ENCODE measurements around the gene GNG4. TPM values are rescaled to one million over a fixed set of nuclear protein-coding genes. Genes with fewer than 3 reads are reported as not detected.
"Not testable (repeated sequence)": the region's sequence is repeated elsewhere in the genome, so short reads cannot be mapped to it uniquely, and the experiment has no call there.

The GNG4 gene
- total RNA-seq, 2 experiments from 2014 or later = 0.18 TPM

- no peak overlapping the region for H3K4me3 Mint-ChIP-seq
- CTCF ChIA-PET = interaction anchor here (1.1 to 1.3 kb wide), 2 partner anchors 31 to 339 kb away, joined by 3 to 5 read pairs; no protein-coding TSS in a partner anchor
- H3K27me3 Mint-ChIP-seq = peaks cover 7% of the 10 kb centered on the region
- H3K9me3 Mint-ChIP-seq = no peaks in the 10 kb centered on the region
- no peak for DNase-seq
- no peaks in the 10 kb centered on the region for H3K36me3 Mint-ChIP-seq (ENCODE audit: low read depth)
- peaks cover 10% of the 10 kb centered on the region for H3K4me1 Mint-ChIP-seq
- POLR2A ChIA-PET = no interaction called here
- no peak overlapping the region for H3K27ac Mint-ChIP-seq
Observed at GRCh38 chr1:235631816-235632215, 17.8 kb downstream of the GNG4 start.

GRCh38 chr1:235628316-235629005, 21.1 kb downstream of the GNG4 start:
- CTCF ChIA-PET = no interaction called here
- POLR2A ChIA-PET = no interaction called here

GRCh38 chr1:235625831-235626230, 23.8 kb downstream of the GNG4 start:
- POLR2A ChIA-PET = interaction anchor here (1.5 kb wide), 1 partner anchor 16 kb away, joined by 5 read pairs; no protein-coding TSS in a partner anchor

More at GRCh38 chr1:235628316-235629005, 21.1 kb downstream of the GNG4 start:
- Mint-ChIP-seq H3K4me3 (no peak overlapping the region), H3K27ac (no peak overlapping the region), H3K4me1 (peaks cover 21% of the 10 kb centered on the region), H3K27me3 (peaks cover 16% of the 10 kb centered on the region), H3K9me3 (no peaks in the 10 kb centered on the region), H3K36me3 (ENCODE audit: low read depth) (no peaks in the 10 kb centered on the region)
- DNase-seq = no peak

GRCh38 chr1:235625340-235625739, 24.2 kb downstream of the GNG4 start:
- Mint-ChIP-seq H3K4me1 (peaks cover 10% of the 10 kb centered on the region), H3K36me3 (ENCODE audit: low read depth) (no peaks in the 10 kb centered on the region), H3K4me3 (no peak overlapping the region), H3K27me3 (peaks cover 23% of the 10 kb centered on the region), H3K9me3 (no peaks in the 10 kb centered on the region), H3K27ac (no peak overlapping the region)
- no peak for DNase-seq
- ChIA-PET CTCF (interaction anchor here (0.6 kb wide), 1 partner anchor 23 kb away, joined by 3 read pairs; no protein-coding TSS in a partner anchor), POLR2A (interaction anchor here (1.5 kb wide), 1 partner anchor 17 kb away, joined by 5 read pairs; no protein-coding TSS in a partner anchor)

More at GRCh38 chr1:235625831-235626230, 23.8 kb downstream of the GNG4 start:
- CTCF ChIA-PET = interaction anchor here (0.6 kb wide), 1 partner anchor 22 kb away, joined by 3 read pairs; no protein-coding TSS in a partner anchor
- Mint-ChIP-seq H3K4me1 (peaks cover 10% of the 10 kb centered on the region), H3K9me3 (no peaks in the 10 kb centered on the region), H3K27me3 (peaks cover 23% of the 10 kb centered on the region), H3K27ac (no peak overlapping the region), H3K36me3 (ENCODE audit: low read depth) (no peaks in the 10 kb centered on the region), H3K4me3 (no peak overlapping the region)
- no peak for DNase-seq

GRCh38 chr1:235624721-235625333, 24.8 kb downstream of the GNG4 start:
- Mint-ChIP-seq H3K4me3 (no peak overlapping the region), H3K36me3 (ENCODE audit: low read depth) (no peaks in the 10 kb centered on the region), H3K27me3 (peaks cover 23% of the 10 kb centered on the region), H3K27ac (no peak overlapping the region), H3K4me1 (peaks cover 10% of the 10 kb centered on the region), H3K9me3 (no peaks in the 10 kb centered on the region)
- POLR2A ChIA-PET = interaction anchor here (1.5 kb wide), 1 partner anchor 17 kb away, joined by 5 read pairs; no protein-coding TSS in a partner anchor
- CTCF ChIA-PET = interaction anchor here (0.6 kb wide), 1 partner anchor 23 kb away, joined by 3 read pairs; no protein-coding TSS in a partner anchor
- DNase-seq = no peak

DNA sequence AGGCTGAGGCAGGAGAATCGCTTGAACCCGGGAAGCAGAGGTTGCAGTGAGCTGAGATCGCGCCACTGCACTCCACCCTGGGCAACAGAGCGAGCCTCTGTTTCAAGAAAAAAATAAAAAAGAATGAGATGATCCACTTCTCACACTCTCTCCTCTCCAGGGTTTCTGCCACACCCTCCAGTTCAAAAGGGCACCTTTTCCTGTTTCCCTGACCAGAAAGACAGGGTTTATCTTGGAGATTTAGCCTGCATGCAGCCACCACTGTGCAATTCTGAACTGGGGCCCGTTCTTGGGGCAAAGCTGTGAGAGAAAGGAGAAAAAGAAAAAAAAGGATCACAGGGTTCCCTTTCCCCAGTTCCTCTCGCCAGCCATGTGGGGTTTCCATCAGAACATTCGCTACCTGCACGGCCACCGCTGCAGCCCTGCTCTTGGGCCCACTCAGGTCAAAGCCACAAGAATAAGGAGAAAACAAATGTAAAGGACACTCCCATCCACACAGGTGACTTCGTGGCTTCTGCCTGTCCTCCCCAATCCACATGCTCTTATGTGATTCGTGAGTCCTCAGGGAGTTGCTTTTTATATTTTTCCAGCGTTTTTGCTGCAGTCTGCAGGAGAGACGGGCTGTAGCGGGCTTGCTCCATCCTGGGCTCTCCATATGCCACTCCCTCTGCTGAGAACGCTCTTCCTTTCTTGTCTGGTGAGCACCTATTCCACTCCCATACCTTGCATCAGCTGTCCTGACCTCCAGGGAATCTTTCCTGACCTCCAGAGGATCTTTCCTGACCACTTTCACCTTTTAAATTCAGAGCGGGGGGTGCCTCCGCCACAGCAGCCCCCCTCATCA, 26.4 kb downstream of the GNG4 start:
- no peak for DNase-seq
- Mint-ChIP-seq H3K9me3 (no peaks in the 10 kb centered on the region), H3K27me3 (peaks cover 23% of the 10 kb centered on the region), H3K27ac (no peak overlapping the region), H3K36me3 (ENCODE audit: low read depth) (no peaks in the 10 kb centered on the region), H3K4me1 (peaks cover 10% of the 10 kb centered on the region), H3K4me3 (no peak overlapping the region)
- ChIA-PET CTCF (no interaction called here), POLR2A (no interaction called here)

- H3K4me3 Mint-ChIP-seq; H3K9me3 Mint-ChIP-seq; DNase-seq; H3K36me3 Mint-ChIP-seq (ENCODE audit: low read depth); H3K27ac Mint-ChIP-seq; H3K4me1 Mint-ChIP-seq: not testable (repeated sequence)
- ChIA-PET CTCF (interaction anchor here (2.1 kb wide), 1 partner anchor 19 kb away, joined by 13 read pairs; no protein-coding TSS in a partner anchor), POLR2A (interaction anchor here (0.6 kb wide), 1 partner anchor 68 kb away, joined by 4 read pairs; no protein-coding TSS in a partner anchor)
- peaks cover 12% of the 10 kb centered on the region for H3K27me3 Mint-ChIP-seq
Observed at GRCh38 chr1:235619149-235619548, 30.4 kb downstream of the GNG4 start.

DNA sequence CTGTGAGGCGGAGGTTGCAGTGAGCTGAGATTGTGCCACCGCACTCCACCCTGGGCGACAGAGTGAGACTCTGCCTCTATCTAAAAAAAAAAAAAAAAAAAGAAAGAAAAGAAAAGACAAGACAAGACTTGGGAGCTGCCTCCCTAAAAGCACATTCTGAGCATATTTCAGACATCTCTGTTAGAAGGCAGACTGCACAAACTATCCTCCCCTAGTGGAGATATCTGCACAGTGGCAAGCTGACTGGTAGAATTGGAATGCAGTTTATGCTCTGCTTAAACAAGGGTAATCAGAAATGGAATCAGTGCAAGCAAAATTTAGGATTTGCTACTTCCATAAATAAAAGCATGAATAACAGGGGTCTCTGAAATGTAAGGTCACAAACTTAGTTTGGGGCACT, 31.8 kb downstream of the GNG4 start:
- Mint-ChIP-seq H3K4me3 (no peak overlapping the region), H3K36me3 (ENCODE audit: low read depth) (no peaks in the 10 kb centered on the region), H3K27me3 (peaks cover 3% of the 10 kb centered on the region), H3K9me3 (no peaks in the 10 kb centered on the region), H3K27ac (no peak overlapping the region), H3K4me1 (no peaks in the 10 kb centered on the region)
- POLR2A ChIA-PET = no interaction called here
- no peak for DNase-seq
- CTCF ChIA-PET = no interaction called here

GRCh38 chr1:235617140-235617539, 32.4 kb downstream of the GNG4 start:
- Mint-ChIP-seq H3K27ac (no peak overlapping the region), H3K4me3 (no peak overlapping the region), H3K9me3 (no peaks in the 10 kb centered on the region), H3K27me3 (peaks cover 3% of the 10 kb centered on the region), H3K4me1 (no peaks in the 10 kb centered on the region), H3K36me3 (ENCODE audit: low read depth) (no peaks in the 10 kb centered on the region)
- ChIA-PET POLR2A (no interaction called here), CTCF (no interaction called here)
- DNase-seq = no peak

- CTCF ChIA-PET = interaction anchor here (1.4 kb wide), 1 partner anchor 14 kb away, joined by 7 read pairs; no protein-coding TSS in a partner anchor
- Mint-ChIP-seq H3K9me3 (no peaks in the 10 kb centered on the region), H3K4me3 (no peak overlapping the region), H3K4me1 (no peaks in the 10 kb centered on the region), H3K27me3 (peaks cover 5% of the 10 kb centered on the region), H3K27ac (no peak overlapping the region), H3K36me3 (ENCODE audit: low read depth) (no peaks in the 10 kb centered on the region)
- POLR2A ChIA-PET = no interaction called here
- DNase-seq = no peak
Observed at GRCh38 chr1:235614442-235614954, 35.1 kb downstream of the GNG4 start.

DNA sequence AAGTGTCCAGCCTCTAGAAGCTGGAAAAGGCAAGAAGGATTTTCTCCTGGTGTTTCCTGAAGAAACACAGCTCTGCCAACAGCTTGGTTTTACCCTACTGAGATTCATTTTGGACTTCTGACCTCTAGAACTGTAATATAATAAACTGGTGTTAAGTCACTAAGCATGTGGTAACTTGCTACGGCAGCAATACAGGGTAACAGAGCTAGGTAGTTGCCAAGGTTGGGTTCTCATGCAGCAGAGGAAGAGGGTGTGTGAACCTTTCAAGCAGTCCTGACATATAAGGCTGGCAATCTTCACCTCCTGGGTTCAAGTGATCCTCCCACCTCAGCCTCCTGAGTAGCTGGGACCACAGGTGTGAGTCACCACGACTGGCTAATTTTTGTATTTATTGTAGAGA, 36.0 kb downstream of the GNG4 start:
- Mint-ChIP-seq H3K4me3 (no peak overlapping the region), H3K36me3 (ENCODE audit: low read depth) (no peaks in the 10 kb centered on the region), H3K9me3 (no peaks in the 10 kb centered on the region), H3K27ac (no peak overlapping the region), H3K4me1 (no peaks in the 10 kb centered on the region), H3K27me3 (peaks cover 5% of the 10 kb centered on the region)
- DNase-seq = no peak
- POLR2A ChIA-PET = no interaction called here
- CTCF ChIA-PET = interaction anchor here (1.4 kb wide), 1 partner anchor 14 kb away, joined by 7 read pairs; no protein-coding TSS in a partner anchor

- Mint-ChIP-seq H3K36me3 (ENCODE audit: low read depth) (no peaks in the 10 kb centered on the region), H3K9me3 (no peaks in the 10 kb centered on the region), H3K4me1 (no peaks in the 10 kb centered on the region), H3K27ac (no peak overlapping the region), H3K4me3 (no peak overlapping the region), H3K27me3 (peaks cover 4% of the 10 kb centered on the region)
- DNase-seq = no peak
- ChIA-PET POLR2A (no interaction called here), CTCF (interaction anchor here (1.4 kb wide), 1 partner anchor 13 kb away, joined by 7 read pairs; no protein-coding TSS in a partner anchor)
Observed at GRCh38 chr1:235612761-235613160, 36.8 kb downstream of the GNG4 start.
